Measurements from ENCODE around the gene MRPL50. TPM values are rescaled to one million over a fixed set of nuclear protein-coding genes. Genes with fewer than 3 reads are reported as not detected.
A peak's percentile ranks its signal among the peaks of the same experiment; 100 is the strongest.

The MRPL50 gene
- total RNA-seq, 4 donors from 2014 or later: 3.4 to 16.1 (median 9.5) TPM

DNA sequence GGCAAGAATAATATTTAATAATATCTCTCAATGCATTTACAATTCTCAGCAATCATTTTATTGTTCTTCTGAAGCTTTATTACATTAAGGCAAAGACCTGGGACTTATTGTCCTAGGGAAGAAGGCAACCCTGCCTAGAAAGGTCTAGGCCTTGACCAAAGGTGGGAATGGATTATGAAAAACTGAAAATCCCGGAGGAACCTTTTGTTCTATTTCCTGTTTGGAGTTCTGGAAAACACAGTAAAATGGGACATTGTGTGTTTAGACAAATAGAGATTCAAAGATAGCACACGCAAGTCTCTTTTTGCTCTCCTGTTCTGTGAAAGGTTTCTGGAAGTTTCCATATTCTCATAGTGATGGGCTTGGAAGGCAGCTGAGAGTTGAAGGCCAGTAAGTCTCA, 44.7 kb downstream of the MRPL50 start:
- intact Hi-C loops (cut with DNase I; ENCODE audit: low total_unique reads): no loop called here
- H3K27me3 ChIP-seq: no peaks in the 10 kb centered on the region
- 71 to 79% methylated on average over 2 of the region's 2 CpGs for WGBS, 2 donors (ENCODE audit: low coverage in 1 of 2)
- peaks cover 7 to 20% (median 13%) of the 10 kb centered on the region in 4 donors for H3K4me1 ChIP-seq
- peak overlapping the region in 2 of 4 donors; percentile 29 to 81 for H3K27ac ChIP-seq
- no peaks in the 10 kb centered on the region for H3K36me3 ChIP-seq
- TF ChIP-seq EP300 (IDR thresholded peaks at IDR 0.05; ENCODE audit: low read depth) (no peak), POLR2A (IDR thresholded peaks at IDR 0.05) (no peak), POLR2AphosphoS5 (IDR thresholded peaks at IDR 0.05) (no peak)
- no peak for DNase-seq
- no peaks in the 10 kb centered on the region for H3K9me3 ChIP-seq
- in situ Hi-C loops (cut with MboI; ENCODE audit: low pct_ligation_motif_present in 1 of 4, low pct_unique_long_range_greater_than_20kb in 1 of 4, low sequenced_read_pairs in 3 of 4): no loop called here
- H3K4me3 ChIP-seq: no peak overlapping the region

- H3K27me3 ChIP-seq: no peaks in the 10 kb centered on the region
- intact Hi-C loops (cut with DNase I; ENCODE audit: low total_unique reads): no loop called here
- H3K9me3 ChIP-seq: no peaks in the 10 kb centered on the region
- TF ChIP-seq EP300 (IDR thresholded peaks at IDR 0.05; ENCODE audit: low read depth) (no peak), POLR2A (IDR thresholded peaks at IDR 0.05) (no peak), POLR2AphosphoS5 (IDR thresholded peaks at IDR 0.05) (no peak)
- TF ChIP-seq, protein P1, sequence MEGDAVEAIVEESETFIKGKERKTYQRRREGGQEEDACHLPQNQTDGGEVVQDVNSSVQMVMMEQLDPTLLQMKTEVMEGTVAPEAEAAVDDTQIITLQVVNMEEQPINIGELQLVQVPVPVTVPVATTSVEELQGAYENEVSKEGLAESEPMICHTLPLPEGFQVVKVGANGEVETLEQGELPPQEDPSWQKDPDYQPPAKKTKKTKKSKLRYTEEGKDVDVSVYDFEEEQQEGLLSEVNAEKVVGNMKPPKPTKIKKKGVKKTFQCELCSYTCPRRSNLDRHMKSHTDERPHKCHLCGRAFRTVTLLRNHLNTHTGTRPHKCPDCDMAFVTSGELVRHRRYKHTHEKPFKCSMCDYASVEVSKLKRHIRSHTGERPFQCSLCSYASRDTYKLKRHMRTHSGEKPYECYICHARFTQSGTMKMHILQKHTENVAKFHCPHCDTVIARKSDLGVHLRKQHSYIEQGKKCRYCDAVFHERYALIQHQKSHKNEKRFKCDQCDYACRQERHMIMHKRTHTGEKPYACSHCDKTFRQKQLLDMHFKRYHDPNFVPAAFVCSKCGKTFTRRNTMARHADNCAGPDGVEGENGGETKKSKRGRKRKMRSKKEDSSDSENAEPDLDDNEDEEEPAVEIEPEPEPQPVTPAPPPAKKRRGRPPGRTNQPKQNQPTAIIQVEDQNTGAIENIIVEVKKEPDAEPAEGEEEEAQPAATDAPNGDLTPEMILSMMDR (IDR thresholded peaks at IDR 0.05): no peak
- H3K4me1 ChIP-seq: peaks cover 7 to 20% (median 13%) of the 10 kb centered on the region in 4 donors
- no peaks in the 10 kb centered on the region for H3K36me3 ChIP-seq
- no peak overlapping the region for H3K27ac ChIP-seq
- no peak for DNase-seq
- in situ Hi-C loops (cut with MboI; ENCODE audit: low pct_ligation_motif_present in 1 of 4, low pct_unique_long_range_greater_than_20kb in 1 of 4, low sequenced_read_pairs in 3 of 4): no loop called here
- no peak overlapping the region for H3K4me3 ChIP-seq
- 73 to 82% methylated on average over 3 to 6 of the region's 6 CpGs for WGBS, 2 donors (ENCODE audit: low coverage in 1 of 2)
These were observed 45.4 kb downstream of the MRPL50 start for GRCh38 chr9:101352892-101353463.

DNA sequence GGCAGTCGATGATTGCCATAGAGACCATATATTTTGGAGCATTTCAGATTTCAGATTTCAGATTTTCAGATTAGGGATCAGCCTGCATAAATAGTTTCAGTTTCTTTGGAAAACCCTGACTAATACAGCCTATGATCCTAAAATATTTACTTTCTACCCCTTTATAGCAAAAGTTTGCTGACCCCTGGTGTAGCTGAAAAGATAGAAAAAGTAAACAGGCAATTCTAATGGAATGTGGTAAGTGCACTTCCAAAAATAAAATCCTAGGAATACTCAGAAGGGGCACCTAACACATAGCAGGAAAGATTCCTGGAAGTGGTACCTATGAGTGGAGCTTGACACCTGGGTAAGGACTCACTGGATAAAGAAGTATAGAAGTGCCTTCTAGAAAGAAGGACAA, 48.1 kb downstream of the MRPL50 start:
- in situ Hi-C loops (cut with MboI; ENCODE audit: low pct_ligation_motif_present in 1 of 4, low pct_unique_long_range_greater_than_20kb in 1 of 4, low sequenced_read_pairs in 3 of 4): no loop called here
- Histone ChIP-seq H3K9me3 (no peaks in the 10 kb centered on the region), H3K4me1 (peaks cover 7 to 16% (median 12%) of the 10 kb centered on the region in 4 donors), H3K27me3 (no peaks in the 10 kb centered on the region), H3K36me3 (no peaks in the 10 kb centered on the region), H3K27ac (no peak overlapping the region), H3K4me3 (no peak overlapping the region)
- TF ChIP-seq, protein P1 (IDR thresholded peaks at IDR 0.05): no peak
- TF ChIP-seq POLR2A (IDR thresholded peaks at IDR 0.05) (no peak), EP300 (IDR thresholded peaks at IDR 0.05; ENCODE audit: low read depth) (no peak), POLR2AphosphoS5 (IDR thresholded peaks at IDR 0.05) (no peak)
- no peak for DNase-seq
- intact Hi-C loops (cut with DNase I; ENCODE audit: low total_unique reads): no loop called here
- WGBS, 2 donors (ENCODE audit: low coverage in 1 of 2): 77 to 81% methylated on average over 1 of the region's 1 CpG

DNA sequence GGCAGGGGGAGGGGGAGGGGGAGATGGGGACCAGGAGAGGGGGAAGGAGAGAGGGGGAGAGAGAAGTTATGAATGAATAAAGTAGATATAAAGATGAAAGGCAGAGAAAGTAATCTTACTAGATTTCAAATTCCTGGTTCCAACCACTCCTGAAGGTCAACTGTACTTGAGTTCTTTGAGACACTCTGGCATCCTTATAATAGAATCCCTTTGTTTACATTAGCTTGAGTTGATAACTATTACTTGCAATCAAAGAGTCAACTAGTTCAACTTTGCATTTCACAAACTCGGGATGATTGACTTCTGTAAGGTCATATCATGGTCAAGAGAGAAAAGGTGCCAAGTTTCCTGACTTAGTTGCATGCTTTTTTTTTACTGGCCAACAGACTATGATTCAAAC, 55.8 kb downstream of the MRPL50 start:
- no peak for DNase-seq
- Histone ChIP-seq H3K4me3 (no peak overlapping the region), H3K9me3 (no peaks in the 10 kb centered on the region), H3K4me1 (no peaks in the 10 kb centered on the region), H3K36me3 (no peaks in the 10 kb centered on the region), H3K27me3 (no peaks in the 10 kb centered on the region), H3K27ac (no peak overlapping the region)
- TF ChIP-seq, protein P1 (IDR thresholded peaks at IDR 0.05): no peak
- no peak for TF ChIP-seq EP300 (IDR thresholded peaks at IDR 0.05; ENCODE audit: low read depth)
- TF ChIP-seq POLR2A (IDR thresholded peaks at IDR 0.05): no peak
- TF ChIP-seq POLR2AphosphoS5 (IDR thresholded peaks at IDR 0.05): no peak
- 40 to 46% methylated on average over 1 of the region's 1 CpG for WGBS, 2 donors (ENCODE audit: low coverage in 1 of 2)
- intact Hi-C loops (cut with DNase I; ENCODE audit: low total_unique reads): no loop called here
- in situ Hi-C loops (cut with MboI; ENCODE audit: low pct_ligation_motif_present in 1 of 4, low pct_unique_long_range_greater_than_20kb in 1 of 4, low sequenced_read_pairs in 3 of 4): no loop called here

DNA sequence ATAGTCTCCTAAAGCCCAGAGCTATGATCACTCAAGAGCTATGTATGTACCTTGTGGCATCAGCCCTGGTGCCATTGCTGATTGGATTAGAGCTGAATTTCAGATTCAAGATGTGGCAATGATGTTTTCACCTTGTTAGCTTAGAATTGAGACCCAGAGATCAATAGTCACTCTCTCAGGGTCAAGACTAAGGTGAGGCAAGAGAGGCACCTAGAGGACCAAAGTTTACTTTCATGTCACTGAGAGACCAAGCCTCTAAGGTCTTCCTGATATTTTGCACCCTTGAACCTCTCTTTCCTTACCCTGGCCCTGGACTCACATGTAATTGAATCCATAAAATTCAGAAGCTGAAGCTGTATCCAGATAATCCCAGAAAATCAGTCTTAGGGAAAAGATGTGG, 56.5 kb downstream of the MRPL50 start:
- Histone ChIP-seq H3K27ac (no peak overlapping the region), H3K4me1 (no peaks in the 10 kb centered on the region), H3K4me3 (no peak overlapping the region), H3K9me3 (no peaks in the 10 kb centered on the region), H3K36me3 (no peaks in the 10 kb centered on the region), H3K27me3 (no peaks in the 10 kb centered on the region)
- intact Hi-C loops (cut with DNase I; ENCODE audit: low total_unique reads): no loop called here
- in situ Hi-C loops (cut with MboI; ENCODE audit: low pct_ligation_motif_present in 1 of 4, low pct_unique_long_range_greater_than_20kb in 1 of 4, low sequenced_read_pairs in 3 of 4): no loop called here
- TF ChIP-seq POLR2AphosphoS5 (IDR thresholded peaks at IDR 0.05) (no peak), POLR2A (IDR thresholded peaks at IDR 0.05) (no peak), EP300 (IDR thresholded peaks at IDR 0.05; ENCODE audit: low read depth) (no peak)
- TF ChIP-seq, protein P1 (IDR thresholded peaks at IDR 0.05): no peak
- no peak for DNase-seq

All from transverse colon (tissue), 4 donors.